NCI-H526 (cell line): ENCODE results near the gene CEP55.

Experiments
- DNase-seq, 2 experiments: peaks; one replicate each; lab custom pipeline; 2025; lab: John Stamatoyannopoulos, UW

Gene CEP55

DNA sequence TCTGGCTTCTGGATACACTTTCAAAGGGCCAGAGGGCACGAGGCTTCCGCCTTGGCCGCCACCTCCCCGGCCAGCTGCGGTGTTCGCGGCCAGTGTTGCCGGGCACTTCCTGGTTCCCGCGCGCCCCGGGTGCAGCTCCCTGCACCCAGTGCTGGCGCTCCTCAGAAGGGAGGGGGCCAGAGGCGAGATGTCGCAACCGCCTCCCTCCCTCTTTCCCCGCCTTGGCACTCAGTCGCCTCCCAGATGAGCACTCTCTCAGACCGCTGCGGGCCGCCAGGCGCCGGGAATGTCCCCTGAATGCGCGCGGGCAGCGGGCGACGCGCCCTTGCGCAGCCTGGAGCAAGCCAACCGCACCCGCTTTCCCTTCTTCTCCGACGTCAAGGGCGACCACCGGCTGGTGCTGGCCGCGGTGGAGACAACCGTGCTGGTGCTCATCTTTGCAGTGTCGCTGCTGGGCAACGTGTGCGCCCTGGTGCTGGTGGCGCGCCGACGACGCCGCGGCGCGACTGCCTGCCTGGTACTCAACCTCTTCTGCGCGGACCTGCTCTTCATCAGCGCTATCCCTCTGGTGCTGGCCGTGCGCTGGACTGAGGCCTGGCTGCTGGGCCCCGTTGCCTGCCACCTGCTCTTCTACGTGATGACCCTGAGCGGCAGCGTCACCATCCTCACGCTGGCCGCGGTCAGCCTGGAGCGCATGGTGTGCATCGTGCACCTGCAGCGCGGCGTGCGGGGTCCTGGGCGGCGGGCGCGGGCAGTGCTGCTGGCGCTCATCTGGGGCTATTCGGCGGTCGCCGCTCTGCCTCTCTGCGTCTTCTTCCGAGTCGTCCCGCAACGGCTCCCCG is 70.2 kb downstream of the CEP55 start, which contains the start of gene FFAR4:
Gene FFAR4 (plus strand): TSS at position 231 of the 842 bp plus-strand sequence. CDS start 56 bp downstream, at position 287.
- DNase-seq = peak in 1 of 2 experiments; percentile 16

GRCh38 chr10:93567277-93568104 is 71.1 kb downstream of the CEP55 start:
- DNase-seq = no peak

DNA sequence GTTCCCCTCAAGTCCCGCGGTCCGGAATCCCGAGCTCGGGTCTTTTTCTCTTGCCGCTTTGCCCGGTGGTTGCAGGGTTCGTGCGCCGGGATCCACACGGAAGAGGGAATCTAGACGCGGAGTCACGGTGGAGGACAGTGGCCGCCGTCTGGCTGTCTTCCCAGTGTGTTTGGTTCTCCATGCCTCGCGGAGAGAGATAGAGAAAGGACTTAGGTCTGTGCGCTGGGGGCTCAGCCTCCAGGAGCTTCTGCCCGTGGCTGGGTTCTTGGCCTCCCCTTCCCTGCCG is 71.6 kb downstream of the CEP55 start:
- no peak for DNase-seq

- DNase-seq = no peak
These were observed 74.0 kb downstream of the CEP55 start for GRCh38 chr10:93570383-93570782.

DNA sequence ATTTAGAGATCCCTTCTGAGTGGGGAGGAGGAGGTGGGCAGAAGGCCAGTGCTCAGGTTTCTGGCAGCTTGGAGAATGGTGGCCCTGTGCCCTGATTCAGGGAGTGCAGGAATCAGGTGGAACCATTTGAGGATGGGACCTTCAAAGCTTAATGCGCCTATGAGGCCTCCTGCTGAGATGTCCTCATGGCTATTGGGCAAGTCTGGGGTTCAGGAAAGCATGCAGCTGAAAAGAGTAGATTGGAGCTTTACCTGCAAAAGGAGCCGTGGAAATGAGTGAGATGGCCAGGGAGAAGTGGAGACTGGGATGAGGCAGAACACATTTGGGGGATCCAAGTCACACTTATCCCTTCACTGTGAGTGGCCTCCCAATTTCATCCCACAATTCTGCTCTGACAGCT is 76.2 kb downstream of the CEP55 start:
- DNase-seq = no peak

DNA sequence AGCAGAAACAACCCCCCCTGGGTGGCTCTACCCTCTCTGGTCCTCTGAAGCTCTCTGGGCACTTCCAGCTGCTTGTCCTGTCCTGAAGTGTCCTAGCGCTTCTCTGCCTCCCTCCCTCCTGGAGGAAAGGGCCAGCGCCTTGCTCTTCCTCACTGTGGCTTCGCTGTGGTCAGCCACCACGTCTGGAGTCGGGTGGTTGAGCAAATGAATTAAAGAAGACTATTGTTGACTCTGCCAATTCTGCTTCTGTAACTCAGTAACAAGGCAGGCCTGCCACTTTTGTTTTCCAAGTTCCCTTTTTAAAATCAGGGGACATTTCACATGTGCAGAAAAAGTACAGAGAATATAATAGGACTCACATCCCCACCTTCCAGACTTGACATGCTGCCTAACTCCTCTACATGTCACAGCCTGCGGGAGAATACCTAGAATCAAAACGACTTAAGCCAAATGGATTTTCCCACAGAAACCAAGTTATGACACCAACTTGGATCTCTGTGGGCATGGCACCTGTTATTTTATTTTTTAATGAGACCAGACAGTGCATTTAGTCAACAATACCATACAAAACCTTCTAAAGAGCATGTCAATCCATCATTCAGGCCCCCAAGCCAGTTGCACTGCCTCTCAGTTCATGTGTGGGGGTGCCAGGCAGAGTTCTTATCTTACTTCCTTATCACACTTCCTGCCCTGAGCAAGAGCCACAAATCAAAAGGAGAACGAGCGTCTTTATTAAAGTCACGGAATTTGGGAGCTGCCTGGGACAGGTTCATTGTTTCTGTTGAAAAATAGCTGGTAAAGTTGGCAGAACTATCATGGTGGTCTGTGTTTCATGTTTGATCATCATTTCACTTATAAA is 76.9 kb downstream of the CEP55 start:
- DNase-seq = no peak

- DNase-seq = no peak
These were observed 77.5 kb downstream of the CEP55 start for GRCh38 chr10:93573924-93574323.

DNA sequence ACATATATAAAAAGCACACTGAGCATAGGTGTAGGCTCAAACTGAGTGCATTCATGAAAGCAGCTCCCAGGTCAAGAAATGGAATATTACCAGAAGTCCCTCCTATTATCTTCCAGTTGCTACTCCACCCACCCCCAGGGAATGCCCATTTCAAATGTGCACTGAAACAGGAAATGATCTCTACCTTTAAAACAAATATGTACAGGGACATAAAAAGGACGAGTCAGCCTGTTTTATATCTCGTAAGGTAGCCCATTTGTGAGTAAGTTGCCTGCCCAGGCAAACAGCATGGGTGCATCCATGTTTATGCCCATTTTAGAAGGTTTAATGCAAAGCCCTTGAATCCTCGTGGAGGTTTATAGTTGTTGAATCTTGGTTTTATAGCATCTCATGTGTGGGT is 80.5 kb downstream of the CEP55 start:
- no peak for DNase-seq

GRCh38 chr10:93577565-93577964 is 81.2 kb downstream of the CEP55 start:
- no peak for DNase-seq
